Naive thymus-derived CD4-positive, alpha-beta T cell (primary cell): Measurements from ENCODE around the gene FAM110A. TPM values are rescaled to one million over a fixed set of nuclear protein-coding genes. Genes with fewer than 3 reads are reported as not detected.

Source experiments
- ATAC-seq: fragments of 150-1000 bp; cut with Tn5 transposase; 2 replicates; pipeline ENCODE4 v1.10.0; 2021; ENCODE audit warnings: mild to moderate bottlenecking, moderate library complexity
- CTCF ChIA-PET: fragments of 350-600 bp; sonication (Branson Sonifier 250); formaldehyde crosslinking; loops from one replicate; lab custom pipeline; 2021; ENCODE audit warnings: antibody characterized with exemption; lab: Charles Lee
- POLR2A ChIA-PET: fragments of 350-600 bp; sonication (Branson Sonifier 250); formaldehyde crosslinking; loops from one replicate; lab custom pipeline; 2021; ENCODE audit warnings: antibody characterized with exemption, inconsistent platforms; lab: Charles Lee
- DNase-seq, 9 donors: peaks; one replicate each; pipeline versions ENCODE4 v3.0.0 to v3.0.0-alpha.2; 2020 to 2022; ENCODE audit warnings: mixed read lengths in 1 of 9
- H3K27ac ChIP-seq: one replicate; pipeline ENCODE4 v1.7.0; 2013; ENCODE audit warnings: mild to moderate bottlenecking, low read depth, low read length, moderate library complexity
- H3K27me3 ChIP-seq, 2 donors: one replicate each; pipeline ENCODE4 v1.7.0; 2013; ENCODE audit warnings: low read length in 2 of 2, mild to moderate bottlenecking in 2 of 2, moderate library complexity in 2 of 2; ENCODE audit not compliant: control insufficient read depth in 2 of 2, insufficient read depth in 2 of 2
- H3K36me3 ChIP-seq, 3 experiments: 1 replicate in 2 of 3; 2 replicates in 1 of 3; pipeline ENCODE4 v1.7.0; 2013; ENCODE audit warnings: low read length in 3 of 3, mild to moderate bottlenecking in 3 of 3, moderate library complexity in 1 of 3; ENCODE audit not compliant: insufficient read depth in 3 of 3, control insufficient read depth in 2 of 3
- H3K4me1 ChIP-seq, 2 donors: one replicate each; pipeline ENCODE4 v1.7.0; 2013; ENCODE audit warnings: low read length in 2 of 2, mild to moderate bottlenecking in 2 of 2, moderate library complexity in 1 of 2; ENCODE audit not compliant: control insufficient read depth in 2 of 2, insufficient read depth in 2 of 2
- H3K4me3 ChIP-seq: 2 replicates; pipeline ENCODE4 v1.7.0; 2013; ENCODE audit warnings: mild to moderate bottlenecking, low read length
- H3K9me3 ChIP-seq, 3 experiments: 1 replicate in 2 of 3; 2 replicates in 1 of 3; pipeline ENCODE4 v1.7.0; 2013; ENCODE audit warnings: low read length in 3 of 3; ENCODE audit not compliant: control insufficient read depth in 2 of 3
- H3K27ac Mint-ChIP-seq, 9 donors: one replicate each; pipeline ENCODE4 v1.8.0; 2020 to 2022; ENCODE audit warnings: mixed read lengths in 9 of 9, mild to moderate bottlenecking in 8 of 9, moderate library complexity in 5 of 9, inconsistent platforms in 2 of 9
- H3K27me3 Mint-ChIP-seq, 5 donors: one replicate each; pipeline ENCODE4 v1.8.0; 2021 to 2022; ENCODE audit warnings: mixed read lengths in 5 of 5, mild to moderate bottlenecking in 1 of 5
- H3K36me3 Mint-ChIP-seq, 5 donors: one replicate each; pipeline ENCODE4 v1.8.0; 2020 to 2022; ENCODE audit warnings: mixed read lengths in 5 of 5, mild to moderate bottlenecking in 3 of 5, inconsistent platforms in 1 of 5
- H3K4me1 Mint-ChIP-seq, 7 donors: one replicate each; pipeline ENCODE4 v1.8.0; 2020 to 2022; ENCODE audit warnings: mixed read lengths in 7 of 7, mild to moderate bottlenecking in 3 of 7, inconsistent platforms in 1 of 7
- H3K4me3 Mint-ChIP-seq, 10 donors: one replicate each; pipeline ENCODE4 v1.8.0; 2020 to 2022; ENCODE audit warnings: mild to moderate bottlenecking in 10 of 10, mixed read lengths in 10 of 10, moderate library complexity in 6 of 10, inconsistent platforms in 2 of 10
- H3K9me3 Mint-ChIP-seq, 11 donors: one replicate each; pipeline ENCODE4 v1.8.0; 2020 to 2022; ENCODE audit warnings: mixed read lengths in 11 of 11, mild to moderate bottlenecking in 4 of 11, inconsistent platforms in 1 of 11, moderate library complexity in 1 of 11
- intact Hi-C, 2 donors: fragments of 100-400 bp; cut with micrococcal nuclease; formaldehyde crosslinking; loops; one replicate each; pipeline ENCODE4 v1.15.1; 2023
- polyA plus RNA-seq, 2 donors: library from polyadenylated mRNA; unstranded; fragments of 300-500 nt; fragmentation: Illumina TruSeq; gene quantifications; one replicate each; pipeline ENCODE4 v1.2.3, GENCODE V29; 2021
- total RNA-seq, 6 experiments: library from RNA in 5 of 6; stranded (reverse) in 5 of 6; gene quantifications; 1 replicate in 5 of 6; 2 replicates in 1 of 6; pipeline ENCODE4 v1.2.3 and lab custom pipeline; 2021 to 2026

Gene FAM110A
- total and polyA plus RNA-seq, 7 experiments from 2014 or later: 6.6 to 47.4 (median 23.4) TPM

DNA sequence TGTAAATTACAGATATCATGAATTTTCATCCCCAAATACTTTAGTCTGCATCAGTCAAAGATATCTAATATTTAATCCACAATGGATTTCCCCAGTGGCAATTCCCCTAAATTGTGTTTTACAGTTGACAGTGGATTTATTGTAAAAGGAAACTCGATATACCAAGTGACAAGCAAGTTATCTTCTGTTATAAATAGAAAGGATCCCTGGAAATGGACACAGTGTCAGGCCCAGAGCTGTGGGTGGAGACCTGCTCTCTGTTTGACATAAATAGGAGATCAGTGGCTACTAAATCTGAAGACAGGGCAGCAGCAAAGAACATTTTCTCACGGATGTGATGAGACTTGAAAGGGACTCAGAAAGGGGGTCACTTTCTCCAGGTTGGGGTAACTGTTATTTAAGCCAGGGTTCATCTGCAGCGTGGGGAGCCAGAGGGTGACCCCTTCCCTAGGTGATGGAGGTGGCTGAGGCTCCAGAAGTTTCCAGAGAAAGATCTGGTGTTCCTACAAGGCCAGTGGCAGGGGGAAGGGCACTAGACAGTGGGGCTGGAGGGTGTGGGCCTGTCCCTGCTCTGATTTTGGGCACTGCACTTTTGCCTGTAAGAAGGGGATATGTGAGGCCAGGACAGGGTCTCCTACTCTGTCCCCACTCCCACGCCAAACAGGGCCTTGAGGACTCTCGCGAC, 12.3 kb upstream of the FAM110A start:
- H3K27ac ChIP-seq: no peak overlapping the region
- CTCF ChIA-PET: interaction anchor here (1.2 kb wide), 1 partner anchor 134 kb away, joined by 4 read pairs; no protein-coding TSS in a partner anchor

DNA sequence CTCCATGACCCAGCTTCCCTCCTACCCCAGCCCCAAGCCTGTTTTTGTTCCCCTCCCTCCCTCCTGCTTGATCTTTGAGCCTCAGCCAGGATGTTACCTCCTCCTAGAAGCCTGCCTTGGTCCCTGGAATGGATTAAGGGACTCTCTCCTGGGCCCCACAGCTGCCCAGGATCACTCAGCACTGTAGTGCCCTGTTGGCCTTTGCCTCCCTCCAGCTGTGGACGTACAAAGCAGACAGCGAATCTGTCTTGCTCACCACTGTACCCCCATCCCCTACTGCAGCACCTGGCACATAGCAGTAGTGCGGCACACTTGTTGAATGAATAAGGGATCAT, 11.8 kb upstream of the FAM110A start:
- Histone ChIP-seq H3K4me1 (no peaks in the 10 kb centered on the region), H3K9me3 (no peaks in the 10 kb centered on the region), H3K4me3 (no peak overlapping the region), H3K27ac (no peak overlapping the region), H3K36me3 (no peaks in the 10 kb centered on the region), H3K27me3 (no peaks in the 10 kb centered on the region)
- DNase-seq (no peak), ATAC-seq (no peak)
- intact Hi-C loops: no loop called here
- H3K9me3 Mint-ChIP-seq: no peaks in the 10 kb centered on the region
- peak overlapping the region in 1 of 9 donors; percentile 72 for H3K27ac Mint-ChIP-seq
- peaks cover 5 to 13% (median 7%) of the 10 kb centered on the region in 7 donors for H3K4me1 Mint-ChIP-seq
- ChIA-PET CTCF (interaction anchor here (1.2 kb wide), 1 partner anchor 134 kb away, joined by 4 read pairs; no protein-coding TSS in a partner anchor), POLR2A (interaction anchor here (1.0 kb wide), 1 partner anchor 10 kb away, joined by 3 read pairs; no protein-coding TSS in a partner anchor)
- no peaks in the 10 kb centered on the region for H3K36me3 Mint-ChIP-seq
- H3K4me3 Mint-ChIP-seq: no peak overlapping the region
- peaks cover 0 to 3% (median 0%) of the 10 kb centered on the region in 5 donors for H3K27me3 Mint-ChIP-seq

More for the DNA sequence above, 12.3 kb upstream of the FAM110A start:
- H3K4me3 ChIP-seq: no peak overlapping the region
- ATAC-seq (no peak), DNase-seq (no peak)
- no peak overlapping the region for H3K4me3 Mint-ChIP-seq
- peaks cover 0 to 3% (median 1%) of the 10 kb centered on the region in 5 donors for H3K27me3 Mint-ChIP-seq
- H3K9me3 Mint-ChIP-seq: no peaks in the 10 kb centered on the region
- H3K4me1 ChIP-seq: no peaks in the 10 kb centered on the region
- no peaks in the 10 kb centered on the region for H3K36me3 Mint-ChIP-seq
- intact Hi-C loops: no loop called here
- no peaks in the 10 kb centered on the region for H3K27me3 ChIP-seq
- H3K27ac Mint-ChIP-seq: peak overlapping the region in 1 of 9 donors; percentile 72
- POLR2A ChIA-PET: no interaction called here
- H3K4me1 Mint-ChIP-seq: peaks cover 5 to 13% (median 8%) of the 10 kb centered on the region in 7 donors
- H3K9me3 ChIP-seq: no peaks in the 10 kb centered on the region
- H3K36me3 ChIP-seq: no peaks in the 10 kb centered on the region

DNA sequence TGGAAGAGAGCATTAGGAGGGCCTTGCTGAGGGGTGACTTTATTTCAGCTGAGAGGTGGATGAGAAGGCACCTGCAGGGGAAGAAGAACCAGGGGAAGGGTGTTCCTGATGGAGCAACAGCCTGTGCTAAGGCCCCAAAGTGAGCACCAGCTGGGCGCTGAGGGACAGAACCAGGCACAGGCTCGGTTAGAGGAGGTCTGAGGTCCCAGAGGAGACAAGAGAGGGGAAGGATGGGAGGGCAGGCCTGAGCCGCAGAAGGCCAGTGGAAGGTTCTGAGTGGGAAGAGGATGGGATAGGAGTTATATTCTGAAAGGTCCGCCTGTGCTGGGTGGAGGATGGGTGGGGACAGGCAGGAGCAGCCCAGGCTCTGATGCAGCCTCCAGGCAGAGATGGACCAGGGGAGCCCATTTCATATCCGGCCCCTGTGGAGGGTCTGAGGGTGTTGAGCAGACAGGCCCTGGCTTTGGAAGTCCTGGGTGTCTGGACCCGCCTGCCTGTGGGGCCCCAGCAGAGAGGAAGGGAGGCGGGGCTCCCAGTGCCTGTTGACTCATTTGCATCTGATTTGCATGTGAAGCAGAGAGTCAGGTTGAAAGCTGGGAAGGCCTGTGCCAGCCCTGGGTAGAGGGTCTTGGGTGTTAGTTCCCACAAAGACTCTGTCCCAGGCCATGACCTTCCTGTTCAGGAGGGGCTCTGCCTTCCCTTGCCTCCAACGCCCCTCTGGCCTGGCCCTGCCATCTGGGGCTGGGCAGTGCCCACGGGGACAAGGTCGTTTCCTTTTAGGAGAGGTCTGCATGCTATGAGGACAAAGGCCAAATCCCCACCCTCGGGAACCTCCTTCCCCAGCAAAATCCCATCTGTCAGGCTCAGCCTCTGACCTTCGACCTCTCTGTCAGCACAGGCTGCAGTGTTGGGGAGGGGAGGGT, 10.6 kb upstream of the FAM110A start:
- DNase-seq (no peak), ATAC-seq (no peak)
- H3K36me3 Mint-ChIP-seq: no peaks in the 10 kb centered on the region
- Histone ChIP-seq H3K27me3 (no peaks in the 10 kb centered on the region), H3K4me1 (no peaks in the 10 kb centered on the region), H3K9me3 (no peaks in the 10 kb centered on the region), H3K36me3 (no peaks in the 10 kb centered on the region), H3K27ac (no peak overlapping the region), H3K4me3 (no peak overlapping the region)
- intact Hi-C loops: no loop called here
- H3K4me1 Mint-ChIP-seq: peaks cover 5 to 13% (median 7%) of the 10 kb centered on the region in 7 donors
- H3K27ac Mint-ChIP-seq: no peak overlapping the region
- POLR2A ChIA-PET: interaction anchor here (1.0 kb wide), 1 partner anchor 9 kb away, joined by 3 read pairs; no protein-coding TSS in a partner anchor
- no peak overlapping the region for H3K4me3 Mint-ChIP-seq
- H3K9me3 Mint-ChIP-seq: no peaks in the 10 kb centered on the region
- H3K27me3 Mint-ChIP-seq: peaks cover 0 to 3% (median 0%) of the 10 kb centered on the region in 5 donors
- CTCF ChIA-PET: no interaction called here

DNA sequence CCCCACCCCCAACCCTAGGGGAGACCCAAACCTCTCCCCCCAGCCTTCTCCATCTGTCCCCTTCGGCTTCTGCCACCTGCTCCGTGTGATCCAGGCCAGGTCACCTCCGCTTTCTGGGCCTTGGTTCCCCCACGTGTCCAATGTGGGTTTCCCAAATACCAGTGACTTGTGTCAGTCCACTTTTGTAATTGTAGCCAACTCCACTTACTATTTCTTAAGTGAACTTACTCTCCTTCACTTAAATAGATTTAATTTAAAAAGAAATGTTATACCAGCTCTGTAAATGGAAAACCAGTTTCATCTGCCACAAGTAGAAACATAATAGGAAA, 10.0 kb upstream of the FAM110A start:
- DNase-seq (no peak), ATAC-seq (no peak)
- no peaks in the 10 kb centered on the region for H3K9me3 Mint-ChIP-seq
- POLR2A ChIA-PET: no interaction called here
- no peaks in the 10 kb centered on the region for H3K36me3 ChIP-seq
- H3K9me3 ChIP-seq: no peaks in the 10 kb centered on the region
- peaks cover 5 to 13% (median 7%) of the 10 kb centered on the region in 7 donors for H3K4me1 Mint-ChIP-seq
- H3K27ac ChIP-seq: no peak overlapping the region
- H3K27ac Mint-ChIP-seq: no peak overlapping the region
- no peaks in the 10 kb centered on the region for H3K4me1 ChIP-seq
- intact Hi-C loops: no loop called here
- H3K27me3 Mint-ChIP-seq: peaks cover 0 to 3% (median 0%) of the 10 kb centered on the region in 5 donors
- no peaks in the 10 kb centered on the region for H3K36me3 Mint-ChIP-seq
- no peaks in the 10 kb centered on the region for H3K27me3 ChIP-seq
- CTCF ChIA-PET: no interaction called here
- H3K4me3 ChIP-seq: no peak overlapping the region
- H3K4me3 Mint-ChIP-seq: no peak overlapping the region

DNA sequence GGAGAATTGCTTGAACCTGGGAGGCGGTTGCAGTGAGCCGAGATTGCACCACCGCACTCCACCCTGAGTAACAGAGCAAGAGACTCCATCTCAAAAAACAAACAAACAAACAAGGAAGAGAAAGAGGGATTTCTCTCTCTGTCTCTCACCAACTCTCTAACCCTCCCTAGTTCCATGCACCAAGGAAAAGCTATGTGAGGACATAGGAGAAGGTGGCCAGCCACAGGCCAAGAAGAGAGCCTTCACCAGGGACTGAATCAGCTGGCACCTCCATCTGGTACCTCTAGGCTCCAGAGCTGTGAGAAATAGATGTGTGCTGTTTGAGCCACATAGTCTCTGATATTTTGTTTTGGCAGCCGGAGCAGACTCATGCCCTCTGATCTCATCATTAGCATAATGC, 9.0 kb upstream of the FAM110A start:
- H3K27ac Mint-ChIP-seq: no peak overlapping the region
- POLR2A ChIA-PET: interaction anchor here (0.8 kb wide), 1 partner anchor 9 kb away, joined by 3 read pairs; the partner anchor contains the start of gene FAM110A
- CTCF ChIA-PET: interaction anchor here (1.2 kb wide), 1 partner anchor 24 kb away, joined by 3 read pairs; no protein-coding TSS in a partner anchor
- ATAC-seq: no peak
- H3K4me3 Mint-ChIP-seq: no peak overlapping the region
- H3K27me3 ChIP-seq: no peaks in the 10 kb centered on the region
- H3K27me3 Mint-ChIP-seq: peaks cover 0 to 3% (median 0%) of the 10 kb centered on the region in 5 donors
- no peak overlapping the region for H3K4me3 ChIP-seq
- DNase-seq: no peak
- no peak overlapping the region for H3K27ac ChIP-seq
- no peaks in the 10 kb centered on the region for H3K4me1 ChIP-seq
- H3K9me3 ChIP-seq: no peaks in the 10 kb centered on the region
- H3K9me3 Mint-ChIP-seq: no peaks in the 10 kb centered on the region
- H3K4me1 Mint-ChIP-seq: peaks cover 5 to 19% (median 6%) of the 10 kb centered on the region in 7 donors
- no peaks in the 10 kb centered on the region for H3K36me3 Mint-ChIP-seq
- H3K36me3 ChIP-seq: no peaks in the 10 kb centered on the region
- intact Hi-C loops: no loop called here

DNA sequence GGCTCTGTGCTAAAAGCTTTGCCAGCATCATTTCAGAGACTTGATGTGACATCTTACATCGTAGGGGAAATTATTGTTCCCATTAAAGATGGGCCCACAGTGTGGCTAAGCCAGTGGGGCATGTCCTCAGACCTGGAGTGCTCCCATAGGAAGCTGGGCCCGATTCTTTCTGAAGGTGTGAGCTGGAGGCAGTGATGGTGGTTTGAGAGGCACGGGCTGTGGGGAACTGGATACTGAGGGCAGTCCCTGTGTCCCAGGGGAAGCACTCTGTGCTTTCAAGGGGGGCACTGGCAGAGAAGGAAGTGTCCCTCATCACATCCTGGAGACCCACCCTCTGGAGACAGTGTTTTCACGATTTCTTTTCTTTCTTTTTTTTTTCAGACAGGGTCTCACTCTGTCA, 8.6 kb upstream of the FAM110A start:
- H3K4me3 ChIP-seq: no peak overlapping the region
- no peaks in the 10 kb centered on the region for H3K4me1 ChIP-seq
- Mint-ChIP-seq H3K27ac (no peak overlapping the region), H3K9me3 (no peaks in the 10 kb centered on the region), H3K36me3 (no peaks in the 10 kb centered on the region), H3K4me1 (peaks cover 4 to 19% (median 5%) of the 10 kb centered on the region in 7 donors), H3K4me3 (no peak overlapping the region), H3K27me3 (peaks cover 0 to 3% (median 0%) of the 10 kb centered on the region in 5 donors)
- intact Hi-C loops: no loop called here
- H3K9me3 ChIP-seq: no peaks in the 10 kb centered on the region
- no peak overlapping the region for H3K27ac ChIP-seq
- ChIA-PET POLR2A (interaction anchor here (0.8 kb wide), 1 partner anchor 8 kb away, joined by 3 read pairs; the partner anchor contains the start of gene FAM110A), CTCF (interaction anchor here (1.2 kb wide), 1 partner anchor 23 kb away, joined by 3 read pairs; no protein-coding TSS in a partner anchor)
- H3K36me3 ChIP-seq: no peaks in the 10 kb centered on the region
- no peaks in the 10 kb centered on the region for H3K27me3 ChIP-seq
- no peak for DNase-seq
- no peak for ATAC-seq
